ENCODE data around the gene ARL5A. TPM values are rescaled to one million over a fixed set of nuclear protein-coding genes. Genes with fewer than 3 reads are reported as not detected.

Gene ARL5A
- total and polyA plus RNA-seq, 11 donors = 12.9 to 59.1 (median 54.4) TPM

DNA sequence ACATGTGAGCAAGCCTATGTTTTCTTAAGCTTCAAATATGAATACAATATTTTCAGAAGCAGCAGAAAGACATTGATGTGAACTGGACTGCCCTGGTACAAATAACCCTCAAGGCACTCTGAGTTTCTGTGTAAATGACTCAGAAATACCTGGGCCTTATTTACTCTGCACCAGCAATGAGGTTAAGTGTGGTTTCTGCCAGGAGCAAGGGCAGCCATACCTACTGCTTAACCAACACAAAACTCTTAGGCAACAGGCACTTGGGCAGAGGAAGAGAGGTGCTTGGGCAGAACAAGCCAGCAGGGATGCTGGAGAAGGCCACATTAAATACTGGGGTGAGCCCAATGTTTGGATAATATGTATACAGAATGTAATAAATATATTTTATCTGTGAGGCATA lies 29.4 kb upstream of the ARL5A start:
- H3K27me3 ChIP-seq = no peaks in the 10 kb centered on the region
- TF ChIP-seq, protein P1, sequence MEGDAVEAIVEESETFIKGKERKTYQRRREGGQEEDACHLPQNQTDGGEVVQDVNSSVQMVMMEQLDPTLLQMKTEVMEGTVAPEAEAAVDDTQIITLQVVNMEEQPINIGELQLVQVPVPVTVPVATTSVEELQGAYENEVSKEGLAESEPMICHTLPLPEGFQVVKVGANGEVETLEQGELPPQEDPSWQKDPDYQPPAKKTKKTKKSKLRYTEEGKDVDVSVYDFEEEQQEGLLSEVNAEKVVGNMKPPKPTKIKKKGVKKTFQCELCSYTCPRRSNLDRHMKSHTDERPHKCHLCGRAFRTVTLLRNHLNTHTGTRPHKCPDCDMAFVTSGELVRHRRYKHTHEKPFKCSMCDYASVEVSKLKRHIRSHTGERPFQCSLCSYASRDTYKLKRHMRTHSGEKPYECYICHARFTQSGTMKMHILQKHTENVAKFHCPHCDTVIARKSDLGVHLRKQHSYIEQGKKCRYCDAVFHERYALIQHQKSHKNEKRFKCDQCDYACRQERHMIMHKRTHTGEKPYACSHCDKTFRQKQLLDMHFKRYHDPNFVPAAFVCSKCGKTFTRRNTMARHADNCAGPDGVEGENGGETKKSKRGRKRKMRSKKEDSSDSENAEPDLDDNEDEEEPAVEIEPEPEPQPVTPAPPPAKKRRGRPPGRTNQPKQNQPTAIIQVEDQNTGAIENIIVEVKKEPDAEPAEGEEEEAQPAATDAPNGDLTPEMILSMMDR (IDR thresholded peaks at IDR 0.05) = no peak
- no peak for TF ChIP-seq POLR2A (IDR thresholded peaks at IDR 0.05)
- H3K36me3 ChIP-seq = no peaks in the 10 kb centered on the region
- intact Hi-C loops (cut with DNase I) = no loop called here
- H3K4me1 ChIP-seq = peaks cover 0 to 4% (median 0%) of the 10 kb centered on the region in 12 donors
- no peak for ATAC-seq
- no peak for DNase-seq
- H3K27ac ChIP-seq = no peak overlapping the region
- H3K9me3 ChIP-seq = no peaks in the 10 kb centered on the region
- H3K4me3 ChIP-seq = no peak overlapping the region

GRCh38 chr2:151855111-151855510 lies 26.9 kb upstream of the ARL5A start:
- no peak overlapping the region for H3K27ac ChIP-seq
- ATAC-seq (no peak), DNase-seq (no peak)
- intact Hi-C loops (cut with DNase I) = no loop called here
- no peak overlapping the region for H3K4me3 ChIP-seq
- no peaks in the 10 kb centered on the region for H3K9me3 ChIP-seq
- no peak for TF ChIP-seq POLR2A (IDR thresholded peaks at IDR 0.05)
- TF ChIP-seq, protein P1 (IDR thresholded peaks at IDR 0.05) = no peak
- peaks cover 0 to 17% (median 0%) of the 10 kb centered on the region in 12 donors for H3K4me1 ChIP-seq
- WGBS, 4 donors = 80 to 91% (median 84%) methylated on average over 3 of the region's 3 CpGs
- H3K27me3 ChIP-seq = no peaks in the 10 kb centered on the region
- no peaks in the 10 kb centered on the region for H3K36me3 ChIP-seq

- Histone ChIP-seq H3K36me3 (no peaks in the 10 kb centered on the region), H3K4me3 (no peak overlapping the region), H3K9me3 (no peaks in the 10 kb centered on the region), H3K27ac (no peak overlapping the region), H3K27me3 (no peaks in the 10 kb centered on the region), H3K4me1 (peaks cover 0 to 17% (median 0%) of the 10 kb centered on the region in 12 donors)
- intact Hi-C loops (cut with DNase I) = no loop called here
- TF ChIP-seq, protein P1 (IDR thresholded peaks at IDR 0.05) = no peak
- no peak for TF ChIP-seq POLR2A (IDR thresholded peaks at IDR 0.05)
- 75 to 86% (median 83%) methylated on average over 3 of the region's 3 CpGs for WGBS, 4 donors
- no peak for ATAC-seq
- no peak for DNase-seq
These were observed 25.0 kb upstream of the ARL5A start for GRCh38 chr2:151853070-151853758.

GRCh38 chr2:151852260-151853069 lies 24.2 kb upstream of the ARL5A start:
- H3K4me3 ChIP-seq = no peak overlapping the region
- no peak overlapping the region for H3K27ac ChIP-seq
- H3K27me3 ChIP-seq = no peaks in the 10 kb centered on the region
- H3K9me3 ChIP-seq = no peaks in the 10 kb centered on the region
- WGBS, 4 donors = 67 to 71% (median 68%) methylated on average over 6 of the region's 6 CpGs
- DNase-seq (no peak), ATAC-seq (peak in 1 of 4 donors; percentile 45)
- no peaks in the 10 kb centered on the region for H3K36me3 ChIP-seq
- intact Hi-C loops (cut with DNase I) = no loop called here
- peaks cover 0 to 17% (median 0%) of the 10 kb centered on the region in 12 donors for H3K4me1 ChIP-seq
- TF ChIP-seq POLR2A (IDR thresholded peaks at IDR 0.05) = no peak
- TF ChIP-seq, protein P1 (IDR thresholded peaks at IDR 0.05) = no peak

Data from heart left ventricle (tissue), 16 donors.